Stimulated activated CD4-positive, alpha-beta T cell treated with anti-CD3 and anti-CD28 coated beads, Interleukin-4, amount 100 ng/mL, for 4 hours (primary cell): ENCODE data around the gene CACNA1A.
"Not testable (repeated sequence)": the region's sequence is repeated elsewhere in the genome, so short reads cannot be mapped to it uniquely, and the experiment has no call there.

ENCODE experiments used
- DNase-seq, 2 experiments: peaks; one replicate each; pipeline ENCODE4 v3.0.0-alpha.2; 2020

The CACNA1A gene

DNA sequence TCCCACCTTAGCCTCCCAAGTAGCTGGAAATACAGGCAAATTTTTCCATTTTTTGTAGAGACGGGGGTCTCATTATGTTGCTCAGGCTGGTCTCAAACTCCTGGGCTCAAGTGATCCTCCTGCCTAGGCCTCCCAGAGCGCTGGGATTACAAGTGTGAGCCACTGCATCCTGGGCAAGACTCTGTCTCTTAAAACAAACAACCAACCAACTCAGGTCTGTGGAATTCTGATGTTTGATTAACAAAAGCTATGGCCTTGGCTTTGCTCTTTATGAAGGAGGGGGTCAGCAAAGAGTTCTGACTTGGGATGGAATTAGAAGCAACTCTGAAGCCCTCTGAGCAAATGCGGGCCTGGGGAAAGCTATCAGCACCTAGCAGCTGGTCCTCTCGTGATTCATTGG is 238.4 kb downstream of the CACNA1A start:
- DNase-seq = no peak

- DNase-seq = no peak
Measured at GRCh38 chr19:13267131-13267530, 239.1 kb downstream of the CACNA1A start.

DNA sequence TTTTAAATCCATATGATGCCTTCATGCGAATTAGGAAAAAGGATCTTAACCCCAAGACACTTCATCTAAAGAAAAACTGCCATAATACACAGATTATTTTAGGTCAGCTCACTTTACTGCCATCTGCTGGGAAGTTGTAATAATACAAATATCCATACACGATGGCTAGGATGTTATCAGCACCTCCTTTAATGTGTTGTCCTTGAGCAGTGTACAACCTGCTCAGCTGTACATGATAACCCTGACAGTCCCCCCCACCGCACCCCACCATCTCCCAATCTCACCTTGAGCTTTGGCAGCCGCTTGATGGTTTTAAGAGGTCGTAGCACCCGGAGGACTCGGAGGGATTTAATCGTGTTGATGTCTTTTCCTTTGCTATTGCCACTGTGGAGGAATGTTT is 243.8 kb downstream of the CACNA1A start:
- no peak for DNase-seq

DNA sequence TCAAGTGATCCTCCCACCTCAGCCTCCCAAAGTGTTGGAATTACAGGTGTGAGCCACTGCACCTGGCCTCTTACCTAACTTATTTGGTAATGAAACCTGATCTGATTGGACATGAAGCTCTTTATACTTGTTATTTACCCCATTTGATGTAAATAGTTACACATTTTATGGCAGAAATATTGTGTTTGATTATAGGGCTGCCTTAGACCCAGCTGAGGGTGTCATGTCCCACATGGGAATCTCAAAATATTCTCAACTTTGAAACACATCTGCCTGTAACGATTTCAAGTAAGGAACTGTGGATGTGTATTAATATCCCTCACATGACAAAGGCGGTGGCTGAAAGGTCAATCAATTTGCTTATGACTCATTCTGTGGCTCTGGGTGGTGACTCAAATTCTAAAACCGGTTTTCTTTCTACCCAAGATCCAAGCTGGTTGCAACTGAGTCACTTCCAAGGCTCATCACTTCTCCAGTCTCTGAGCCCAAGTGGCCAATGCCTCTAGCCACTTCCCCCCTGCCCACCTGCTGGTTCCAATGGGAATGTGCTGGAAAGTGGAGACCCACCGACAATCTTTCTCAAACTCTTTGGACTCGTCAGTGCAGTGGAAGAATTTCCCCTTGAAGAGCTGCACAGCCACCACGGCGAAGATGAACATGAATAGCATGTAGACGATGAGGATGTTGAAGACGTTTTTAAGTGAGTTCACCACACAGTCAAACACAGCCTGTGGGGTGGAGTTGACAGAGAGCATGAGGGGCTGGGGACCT is 245.2 kb downstream of the CACNA1A start:
- no peak for DNase-seq

GRCh38 chr19:13256918-13257317 is 249.4 kb downstream of the CACNA1A start:
- DNase-seq = no peak

GRCh38 chr19:13256398-13256797 is 249.9 kb downstream of the CACNA1A start:
- DNase-seq = not testable (repeated sequence)

GRCh38 chr19:13255719-13256059 is 250.6 kb downstream of the CACNA1A start:
- DNase-seq = no peak

DNA sequence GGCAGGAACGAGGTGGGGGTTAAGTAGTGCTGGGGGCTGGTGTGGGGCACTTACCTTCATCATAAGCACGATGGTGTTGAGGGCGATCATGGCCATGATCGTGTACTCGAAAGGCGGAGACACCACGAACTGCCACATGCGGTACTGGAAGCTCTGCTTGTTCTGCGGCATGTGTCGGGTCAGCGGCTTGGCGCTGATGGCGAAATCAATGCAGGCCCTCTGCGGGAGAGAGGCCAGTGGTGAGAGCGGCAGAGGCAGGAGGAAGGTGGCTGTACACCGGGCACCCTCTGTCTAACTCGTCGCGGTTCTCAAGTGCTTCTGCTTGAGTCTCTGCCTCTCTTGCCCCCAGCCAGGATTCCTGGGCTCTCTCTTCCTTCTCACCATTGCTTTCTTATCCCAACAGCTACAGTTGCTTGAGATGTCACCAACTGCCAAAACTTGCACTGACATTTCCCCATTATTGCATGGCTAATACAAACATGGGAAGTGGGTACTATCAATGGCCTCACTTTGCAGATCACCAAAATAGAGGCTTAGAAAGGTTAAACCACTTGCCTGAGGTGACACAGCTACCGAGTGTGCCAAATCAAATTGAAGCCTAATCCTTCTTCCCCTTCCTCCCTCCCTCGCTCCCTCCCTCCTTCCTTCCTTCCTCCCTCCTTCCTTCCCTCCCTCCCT is 251.1 kb downstream of the CACNA1A start:
- no peak for DNase-seq

DNA sequence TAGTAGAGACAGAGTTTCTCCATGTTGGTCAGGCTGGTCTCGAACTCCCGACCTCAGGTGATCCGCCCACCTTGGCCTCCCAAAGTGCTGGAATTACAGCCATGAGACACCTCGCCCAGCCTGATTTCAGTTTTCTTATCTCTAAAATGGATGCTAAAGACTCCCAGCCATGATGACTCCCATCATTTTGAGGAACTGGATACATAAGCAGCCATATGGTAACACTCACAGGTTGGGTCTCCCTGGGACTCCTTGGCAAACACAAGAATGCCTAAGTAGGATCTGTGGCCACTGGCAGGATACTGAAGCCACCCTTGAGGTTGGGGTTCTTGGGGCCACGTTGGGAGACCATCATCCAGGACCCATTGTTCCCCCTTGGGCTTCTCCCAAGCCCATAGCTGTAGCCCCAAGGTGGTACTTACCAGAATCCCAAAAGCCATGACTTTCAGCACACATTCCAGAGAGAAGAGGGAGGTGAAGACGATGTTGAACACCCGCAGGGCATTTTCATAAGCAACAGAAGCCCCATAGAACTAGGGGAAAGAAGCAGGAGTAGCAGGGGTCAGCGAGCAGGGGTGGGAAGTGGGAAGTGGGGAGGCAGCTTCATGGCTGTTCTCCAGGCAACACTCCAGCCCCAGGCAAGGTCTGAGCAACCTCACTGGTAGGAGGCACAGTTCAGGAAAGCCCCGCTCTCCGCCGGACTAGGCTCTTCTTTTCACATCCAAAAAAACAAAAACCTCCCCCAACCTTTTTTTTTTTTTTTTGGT is 253.5 kb downstream of the CACNA1A start:
- no peak for DNase-seq

DNA sequence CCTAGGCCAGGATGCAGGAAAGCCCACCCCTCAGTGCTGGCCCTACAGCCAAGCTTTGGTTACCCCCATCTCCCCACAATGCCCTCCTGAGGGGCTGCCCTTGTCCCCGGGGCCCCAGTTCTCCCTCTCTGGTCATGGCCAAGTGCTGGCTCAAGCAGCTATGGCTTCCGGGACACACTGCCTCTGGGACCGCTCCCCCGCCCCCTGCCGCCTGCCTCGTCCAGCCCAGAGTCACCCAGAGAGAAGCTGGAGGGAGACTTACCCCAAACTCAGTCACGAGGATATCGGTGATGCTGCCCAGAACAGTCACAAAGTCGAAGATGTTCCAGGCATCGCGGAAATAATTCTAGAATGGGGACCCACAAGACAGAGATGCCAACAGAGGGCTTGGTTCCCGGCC is 261.4 kb downstream of the CACNA1A start:
- DNase-seq = no peak

GRCh38 chr19:13241231-13242104 is 264.8 kb downstream of the CACNA1A start:
- DNase-seq = peak; percentile 10 to 18

DNA sequence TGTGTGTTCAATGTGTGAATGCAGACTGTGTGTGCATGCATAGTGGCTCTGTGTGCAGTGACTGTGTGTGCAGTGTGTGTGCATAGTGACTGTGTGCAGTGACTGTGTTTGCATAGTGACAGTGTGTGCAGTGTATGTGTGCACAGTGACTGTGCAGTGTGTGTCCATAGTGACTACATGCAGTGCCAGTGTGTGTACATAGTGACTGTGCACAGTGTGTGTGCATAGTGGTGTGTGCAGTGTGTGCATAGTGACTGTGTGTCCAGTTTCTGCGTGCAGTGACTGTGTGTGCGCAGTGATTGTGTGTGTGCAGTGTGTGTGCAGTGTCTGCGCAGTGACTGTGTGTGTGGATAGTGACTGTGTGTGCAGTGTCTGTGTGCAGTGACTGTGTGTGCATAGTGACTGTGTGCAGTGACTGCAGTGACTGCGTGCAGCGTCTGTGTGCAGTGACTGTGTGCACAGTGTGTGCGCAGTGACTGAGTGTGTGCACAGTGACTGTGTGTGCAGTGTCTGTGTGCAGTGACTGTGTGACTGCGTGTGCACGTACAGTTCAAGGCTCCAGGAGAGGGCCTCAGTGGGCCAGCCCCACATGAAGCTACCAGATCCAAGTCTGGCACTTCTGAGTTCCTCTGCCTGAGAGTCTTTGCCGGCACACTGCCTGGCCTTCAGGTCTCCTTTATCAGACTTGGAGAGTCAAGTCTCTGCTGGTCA is 265.8 kb downstream of the CACNA1A start:
- DNase-seq = no peak

GRCh38 chr19:13238891-13239534 is 267.3 kb downstream of the CACNA1A start:
- DNase-seq = no peak

DNA sequence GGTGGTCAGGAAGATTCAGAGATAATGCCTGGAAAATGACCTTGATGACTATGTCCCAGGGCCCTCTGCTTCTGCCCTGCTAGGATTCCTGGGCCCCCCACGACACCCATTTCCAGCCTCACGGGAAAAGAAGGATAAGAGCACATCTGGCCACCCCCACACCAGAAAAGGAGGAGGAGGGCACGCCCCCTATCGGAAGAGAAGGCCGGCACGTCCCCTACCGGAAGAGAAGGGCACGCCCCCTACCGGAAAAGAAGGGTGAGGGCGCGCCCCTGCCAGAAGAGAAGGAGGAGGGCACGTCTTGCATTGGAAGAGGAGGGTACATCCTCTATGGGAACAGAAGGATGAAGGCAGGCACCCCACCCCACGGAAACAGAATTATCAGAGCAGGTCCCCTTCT is 271.8 kb downstream of the CACNA1A start:
- peak; percentile 57 for DNase-seq

- DNase-seq = no peak
Measured at GRCh38 chr19:13231663-13232062, 274.6 kb downstream of the CACNA1A start.

DNA sequence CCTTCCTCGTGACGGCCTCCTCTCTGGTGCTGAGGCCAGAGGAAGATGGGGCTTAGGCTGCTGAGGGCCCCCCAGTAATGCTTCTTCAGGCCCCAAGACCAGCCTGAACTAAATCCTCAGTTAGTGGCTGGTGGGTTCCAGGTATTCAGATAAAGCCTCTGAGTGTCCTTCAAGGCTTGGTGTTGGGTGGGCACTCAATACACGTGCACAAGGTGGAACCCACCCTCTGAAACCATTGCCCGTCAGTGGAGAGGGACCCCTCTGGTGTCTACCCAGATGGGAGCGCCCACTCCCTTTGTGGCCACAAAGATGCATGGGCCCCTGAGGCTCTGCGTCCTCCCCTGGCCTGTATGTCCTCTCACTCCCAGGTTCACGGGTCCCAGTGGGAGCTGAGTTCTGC is 277.0 kb downstream of the CACNA1A start:
- no peak for DNase-seq

DNA sequence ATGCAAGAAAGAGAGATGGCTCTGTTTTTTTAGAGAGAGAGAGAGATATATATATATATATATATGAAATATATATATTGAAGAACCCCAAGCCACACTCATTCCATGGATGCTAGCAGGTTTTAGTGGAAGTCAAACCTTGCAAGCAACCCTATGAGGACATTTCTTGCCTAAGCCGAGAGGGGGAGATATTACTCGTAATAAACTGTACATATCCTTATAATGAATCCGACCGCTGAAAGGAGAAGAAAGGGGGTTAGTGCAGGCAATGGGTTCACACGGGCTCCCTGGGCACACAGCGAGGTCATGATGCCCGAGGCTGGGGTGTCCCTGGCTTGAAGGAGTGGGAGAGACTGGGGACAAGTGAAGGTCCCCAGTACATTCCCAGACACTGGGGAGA is 277.7 kb downstream of the CACNA1A start:
- DNase-seq = no peak

GRCh38 chr19:13226983-13227382 is 279.3 kb downstream of the CACNA1A start:
- no peak for DNase-seq

GRCh38 chr19:13225973-13226865 is 280.1 kb downstream of the CACNA1A start:
- no peak for DNase-seq

DNA sequence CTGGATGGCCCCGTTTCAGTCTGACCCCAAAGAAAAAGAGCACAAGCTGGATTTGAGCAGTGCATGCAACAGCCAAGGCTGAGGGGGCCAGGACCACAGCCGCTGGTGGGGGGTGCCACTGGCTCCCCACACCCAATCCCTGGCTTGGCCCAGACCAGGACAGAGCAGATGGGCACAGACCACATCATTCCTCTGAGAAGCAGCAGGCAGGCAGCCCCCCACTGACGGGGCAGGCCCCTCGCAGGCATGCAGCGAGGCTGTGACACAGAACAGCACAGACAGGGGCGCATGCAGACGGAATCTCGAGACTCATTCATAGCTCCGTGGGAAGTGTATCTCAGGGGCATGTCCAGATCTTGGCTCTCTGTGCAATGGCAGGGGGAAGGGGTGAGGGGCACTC is 281.2 kb downstream of the CACNA1A start:
- no peak for DNase-seq

- DNase-seq = no peak
Measured at GRCh38 chr19:13220847-13221246, 285.4 kb downstream of the CACNA1A start.
